HepG2 (cell line): ENCODE measurements around the gene SYNJ2. TPM values are rescaled to one million over a fixed set of nuclear protein-coding genes. Genes with fewer than 3 reads are reported as not detected.

Experiments used
- AHR ChIP-seq: IDR thresholded peaks from 2 replicates; pipeline ENCODE4 v1.6.1; 2018; ENCODE audit warnings: missing genetic modification reagents, missing compliant biosample characterization
- CCDC6 ChIP-seq: sonication (generic); formaldehyde crosslinking; IDR thresholded peaks from 2 replicates; pipeline ENCODE4 v1.8.1; 2022; ENCODE audit warnings: mild to moderate bottlenecking, missing genetic modification reagents, moderate library complexity
- FOXK2 ChIP-seq: fragments of 450-650 bp; IDR thresholded peaks from 2 replicates; pipeline ENCODE4 v1.6.1; 2016
- NFKBIZ ChIP-seq: IDR thresholded peaks from 2 replicates; pipeline ENCODE4 v1.6.1; 2018; ENCODE audit warnings: missing genetic modification reagents, missing compliant biosample characterization
- NR2F2 ChIP-seq: IDR thresholded peaks from 2 replicates; pipeline ENCODE4 v1.6.1; 2012; ENCODE audit warnings: low read depth, inconsistent platforms, borderline replicate concordance
- PAWR ChIP-seq: sonication (generic); formaldehyde crosslinking; IDR thresholded peaks from 2 replicates; pipeline ENCODE4 v1.4.0; 2020; ENCODE audit warnings: missing genetic modification reagents, mild to moderate bottlenecking, borderline replicate concordance
- PLSCR1 ChIP-seq: sonication (generic); formaldehyde crosslinking; IDR thresholded peaks from 2 replicates; pipeline ENCODE4 v1.5.0; 2020; ENCODE audit warnings: missing genetic modification reagents, mild to moderate bottlenecking, borderline replicate concordance
- ZBTB25 ChIP-seq: IDR thresholded peaks from 2 replicates; pipeline ENCODE4 v1.6.1; 2018; ENCODE audit warnings: missing genetic modification reagents
- ZBTB7A ChIP-seq: sonication (generic); formaldehyde crosslinking; IDR thresholded peaks from 2 replicates; pipeline ENCODE4 v1.8.0; 2022; ENCODE audit warnings: mild to moderate bottlenecking, missing genetic modification reagents
- ZFP36L1 ChIP-seq: sonication (generic); formaldehyde crosslinking; IDR thresholded peaks from 2 replicates; pipeline ENCODE4 v1.8.0; 2022; ENCODE audit warnings: mild to moderate bottlenecking, missing genetic modification reagents, moderate library complexity
- ZNF34 ChIP-seq: sonication (generic); formaldehyde crosslinking; IDR thresholded peaks from 2 replicates; pipeline ENCODE4 v1.4.0; 2020; ENCODE audit warnings: mild to moderate bottlenecking, missing genetic modification reagents, borderline replicate concordance
- ZNF354B ChIP-seq: sonication (generic); formaldehyde crosslinking; IDR thresholded peaks from 2 replicates; pipeline ENCODE4 v1.8.0; 2022; ENCODE audit warnings: mild to moderate bottlenecking, missing genetic modification reagents
- ZNF484 ChIP-seq: sonication (generic); formaldehyde crosslinking; IDR thresholded peaks from 2 replicates; pipeline ENCODE4 v1.5.1; 2020; ENCODE audit warnings: mild to moderate bottlenecking, low read depth, missing genetic modification reagents, borderline replicate concordance
- ZNF512B ChIP-seq: sonication (generic); formaldehyde crosslinking; IDR thresholded peaks from 2 replicates; pipeline ENCODE4 v1.5.1; 2020; ENCODE audit warnings: missing genetic modification reagents, mild to moderate bottlenecking, borderline replicate concordance
- ZNF615 ChIP-seq: sonication (generic); formaldehyde crosslinking; IDR thresholded peaks from 2 replicates; pipeline ENCODE4 v1.5.0; 2020; ENCODE audit warnings: mild to moderate bottlenecking, missing genetic modification reagents, borderline replicate concordance
- ZNF737 ChIP-seq: sonication (generic); formaldehyde crosslinking; IDR thresholded peaks from 2 replicates; pipeline ENCODE4 v1.5.0; 2020; ENCODE audit warnings: missing genetic modification reagents, mild to moderate bottlenecking, borderline replicate concordance
- polyA plus RNA-seq, 8 experiments: library from polyadenylated mRNA; depleted of rRNA in 3 of 8; stranded (reverse) in 7 of 8; unstranded in 1 of 8; fragments of >200 nt; fragmentation: Illumina TruSeq in 4 of 8; extraction: Trizol in 4 of 8; gene quantifications; 2 replicates each; pipeline versions ENCODE4 v1.2.1 to v1.2.3, GENCODE V29; 2011 to 2016; ENCODE audit warnings: low read depth in 4 of 8, missing spikeins in 1 of 8, mixed read lengths in 1 of 8; ENCODE audit not compliant: insufficient read depth in 1 of 8
- total RNA-seq, 5 experiments: library from RNA; depleted of rRNA; stranded (reverse); fragments of >200 nt; fragmentation: Illumina TruSeq; extraction: Trizol; gene quantifications; 2 replicates each; pipeline ENCODE4 v1.2.3, GENCODE V29; 2016; ENCODE audit warnings: low read depth in 1 of 5
- TF ChIP-seq, protein P1 (sequence below): sonication (generic); formaldehyde crosslinking; IDR thresholded peaks from 2 replicates; pipeline ENCODE4 v1.4.0; 2020; ENCODE audit warnings: missing genetic modification reagents
- TF ChIP-seq, protein P2 (sequence below): sonication (generic); formaldehyde crosslinking; IDR thresholded peaks from 2 replicates; pipeline ENCODE4 v1.5.0; 2020; ENCODE audit warnings: mild to moderate bottlenecking, missing genetic modification reagents, borderline replicate concordance

The SYNJ2 gene
- total and polyA plus RNA-seq, 2 of the 13 experiments (the other 11 are each of a cell fraction or from before 2014, with no cell fraction given), result 39.1 to 57.6 TPM

GRCh38 chr6:158040051-158040803, 58.6 kb downstream of the SYNJ2 start (continued):
- TF ChIP-seq, protein P1, sequence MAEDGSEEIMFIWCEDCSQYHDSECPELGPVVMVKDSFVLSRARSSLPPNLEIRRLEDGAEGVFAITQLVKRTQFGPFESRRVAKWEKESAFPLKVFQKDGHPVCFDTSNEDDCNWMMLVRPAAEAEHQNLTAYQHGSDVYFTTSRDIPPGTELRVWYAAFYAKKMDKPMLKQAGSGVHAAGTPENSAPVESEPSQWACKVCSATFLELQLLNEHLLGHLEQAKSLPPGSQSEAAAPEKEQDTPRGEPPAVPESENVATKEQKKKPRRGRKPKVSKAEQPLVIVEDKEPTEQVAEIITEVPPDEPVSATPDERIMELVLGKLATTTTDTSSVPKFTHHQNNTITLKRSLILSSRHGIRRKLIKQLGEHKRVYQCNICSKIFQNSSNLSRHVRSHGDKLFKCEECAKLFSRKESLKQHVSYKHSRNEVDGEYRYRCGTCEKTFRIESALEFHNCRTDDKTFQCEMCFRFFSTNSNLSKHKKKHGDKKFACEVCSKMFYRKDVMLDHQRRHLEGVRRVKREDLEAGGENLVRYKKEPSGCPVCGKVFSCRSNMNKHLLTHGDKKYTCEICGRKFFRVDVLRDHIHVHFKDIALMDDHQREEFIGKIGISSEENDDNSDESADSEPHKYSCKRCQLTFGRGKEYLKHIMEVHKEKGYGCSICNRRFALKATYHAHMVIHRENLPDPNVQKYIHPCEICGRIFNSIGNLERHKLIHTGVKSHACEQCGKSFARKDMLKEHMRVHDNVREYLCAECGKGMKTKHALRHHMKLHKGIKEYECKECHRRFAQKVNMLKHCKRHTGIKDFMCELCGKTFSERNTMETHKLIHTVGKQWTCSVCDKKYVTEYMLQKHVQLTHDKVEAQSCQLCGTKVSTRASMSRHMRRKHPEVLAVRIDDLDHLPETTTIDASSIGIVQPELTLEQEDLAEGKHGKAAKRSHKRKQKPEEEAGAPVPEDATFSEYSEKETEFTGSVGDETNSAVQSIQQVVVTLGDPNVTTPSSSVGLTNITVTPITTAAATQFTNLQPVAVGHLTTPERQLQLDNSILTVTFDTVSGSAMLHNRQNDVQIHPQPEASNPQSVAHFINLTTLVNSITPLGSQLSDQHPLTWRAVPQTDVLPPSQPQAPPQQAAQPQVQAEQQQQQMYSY (CRISPR knock-in tag), result no peak
- no peak for TF ChIP-seq ZNF737
- TF ChIP-seq NR2F2, result 0 out of 2 replicates have a peak, but pooled peaks have one; percentile 81
- TF ChIP-seq PAWR, result no peak
- TF ChIP-seq ZNF354B (CRISPR knock-in tag), result no peak
- TF ChIP-seq AHR (CRISPR knock-in tag), result no peak
- TF ChIP-seq ZBTB7A, result no peak
- TF ChIP-seq FOXK2, result peak; percentile 89
- no peak for TF ChIP-seq CCDC6 (CRISPR knock-in tag)
- TF ChIP-seq ZNF512B (CRISPR knock-in tag), result no peak; the same call in 1 of the 2 replicates
- peak; percentile 88 for TF ChIP-seq NFKBIZ (CRISPR knock-in tag)
- TF ChIP-seq ZNF484 (CRISPR knock-in tag), result no peak
- TF ChIP-seq ZNF615 (CRISPR knock-in tag), result no peak
- TF ChIP-seq PLSCR1 (CRISPR knock-in tag), result no peak
- TF ChIP-seq, protein P2, sequence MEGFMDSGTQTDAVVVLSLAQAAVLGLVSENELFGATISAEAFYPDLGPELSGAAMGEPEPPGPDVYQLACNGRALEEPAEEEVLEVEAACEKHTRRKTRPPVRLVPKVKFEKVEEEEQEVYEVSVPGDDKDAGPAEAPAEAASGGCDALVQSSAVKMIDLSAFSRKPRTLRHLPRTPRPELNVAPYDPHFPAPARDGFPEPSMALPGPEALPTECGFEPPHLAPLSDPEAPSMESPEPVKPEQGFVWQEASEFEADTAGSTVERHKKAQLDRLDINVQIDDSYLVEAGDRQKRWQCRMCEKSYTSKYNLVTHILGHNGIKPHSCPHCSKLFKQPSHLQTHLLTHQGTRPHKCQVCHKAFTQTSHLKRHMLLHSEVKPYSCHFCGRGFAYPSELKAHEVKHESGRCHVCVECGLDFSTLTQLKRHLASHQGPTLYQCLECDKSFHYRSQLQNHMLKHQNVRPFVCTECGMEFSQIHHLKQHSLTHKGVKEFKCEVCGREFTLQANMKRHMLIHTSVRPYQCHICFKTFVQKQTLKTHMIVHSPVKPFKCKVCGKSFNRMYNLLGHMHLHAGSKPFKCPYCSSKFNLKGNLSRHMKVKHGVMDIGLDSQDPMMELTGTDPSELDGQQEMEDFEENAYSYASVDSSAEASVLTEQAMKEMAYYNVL (CRISPR knock-in tag), result peak; percentile 94
- TF ChIP-seq ZNF34 (CRISPR knock-in tag), result 0 out of 2 replicates have a peak, but pooled peaks have one; percentile 61
- TF ChIP-seq ZBTB25 (CRISPR knock-in tag), result peak; percentile 81
- no peak for TF ChIP-seq ZFP36L1 (CRISPR knock-in tag)
